GM20000 (cell line): Measurements from ENCODE around the gene TPI1.

Experiments
- DNase-seq: peaks from one replicate; pipeline ENCODE4 v3.0.0; 2012; ENCODE audit warnings: low spot score
- CTCF ChIP-seq: IDR thresholded peaks from 2 replicates; pipeline ENCODE4 v1.5.1; 2012; ENCODE audit warnings: mild to moderate bottlenecking, control low read depth; ENCODE audit errors: extremely low read depth, missing control alignments

The TPI1 gene

GRCh38 chr12:6851153-6851920 is 16.0 kb upstream of the TPI1 start, which contains the start of gene CDCA3:
Gene CDCA3 (minus strand): TSS chr12:6851286. CDS start chr12:6850952, 334 bp downstream.
- TF ChIP-seq CTCF = no peak

DNA sequence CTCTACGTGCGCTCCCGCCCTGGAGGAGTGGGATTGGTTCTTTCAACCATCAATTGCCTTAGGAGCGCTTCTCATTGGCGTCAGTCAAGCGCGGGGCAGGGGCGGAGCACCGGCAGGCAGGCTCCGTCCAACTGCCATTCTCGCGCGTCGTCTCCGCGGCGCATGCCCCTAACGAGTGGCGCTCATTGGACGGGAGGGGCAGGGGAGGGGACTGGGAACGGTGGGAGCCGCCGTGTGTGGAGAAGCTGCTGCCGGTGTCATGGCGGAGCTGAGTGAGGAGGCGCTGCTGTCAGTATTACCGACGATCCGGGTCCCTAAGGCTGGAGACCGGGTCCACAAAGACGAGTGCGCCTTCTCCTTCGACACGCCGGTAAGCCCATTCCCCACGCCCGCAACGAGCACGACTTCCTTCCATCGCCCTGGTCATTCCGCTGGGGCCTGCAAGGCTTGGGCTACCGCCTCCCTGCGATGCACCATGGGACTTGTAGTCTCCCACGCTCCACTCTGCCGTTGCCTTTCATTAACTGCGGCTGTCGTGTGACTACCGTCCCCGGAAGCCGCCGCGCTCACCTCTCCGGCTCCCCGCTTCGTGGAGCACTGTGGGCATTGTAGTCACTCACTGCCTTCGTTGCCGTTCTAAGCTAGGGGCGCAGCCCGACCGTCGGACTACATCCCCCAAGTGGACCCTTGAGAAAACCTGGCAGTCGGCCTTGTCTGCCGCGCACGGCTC is 15.2 kb upstream of the TPI1 start, which contains the start of gene USP5:
Gene USP5, plus strand, starts transcription at position 230 of the 730 bp plus-strand sequence. Its CDS starts 30 bp downstream, at position 260.
- TF ChIP-seq CTCF = no peak
- DNase-seq = peak; percentile 93

More at GRCh38 chr12:6851153-6851920, 16.0 kb upstream of the TPI1 start, which contains the start of gene CDCA3:
- DNase-seq = peak; percentile 99

- TF ChIP-seq CTCF = no peak
Observed at GRCh38 chr12:6852651-6853354, 14.5 kb upstream of the TPI1 start.

GRCh38 chr12:6853626-6854025 is 13.7 kb upstream of the TPI1 start:
- no peak for TF ChIP-seq CTCF
- DNase-seq = no peak

More at GRCh38 chr12:6852651-6853354, 14.5 kb upstream of the TPI1 start:
- no peak for DNase-seq

DNA sequence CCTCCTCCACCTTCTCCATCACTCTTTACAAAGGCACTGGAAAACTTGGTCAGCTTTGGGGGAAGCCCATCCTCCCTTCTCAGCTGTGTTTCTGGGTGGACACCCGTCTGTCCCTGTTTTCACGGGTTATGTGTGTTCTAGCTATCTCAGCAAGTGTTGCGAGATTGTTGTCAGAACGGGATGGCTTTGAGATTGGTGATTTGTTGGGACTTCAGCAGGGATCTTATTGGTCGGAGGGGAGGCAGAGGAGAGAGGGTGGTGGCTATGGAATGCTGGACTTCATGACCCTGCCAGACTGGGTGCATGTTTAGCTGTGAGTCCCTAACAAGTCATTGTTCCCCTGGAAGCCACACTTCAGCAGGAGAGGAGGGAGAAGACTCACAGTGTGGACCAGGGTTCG is 13.3 kb upstream of the TPI1 start:
- no peak for TF ChIP-seq CTCF
- no peak for DNase-seq

DNA sequence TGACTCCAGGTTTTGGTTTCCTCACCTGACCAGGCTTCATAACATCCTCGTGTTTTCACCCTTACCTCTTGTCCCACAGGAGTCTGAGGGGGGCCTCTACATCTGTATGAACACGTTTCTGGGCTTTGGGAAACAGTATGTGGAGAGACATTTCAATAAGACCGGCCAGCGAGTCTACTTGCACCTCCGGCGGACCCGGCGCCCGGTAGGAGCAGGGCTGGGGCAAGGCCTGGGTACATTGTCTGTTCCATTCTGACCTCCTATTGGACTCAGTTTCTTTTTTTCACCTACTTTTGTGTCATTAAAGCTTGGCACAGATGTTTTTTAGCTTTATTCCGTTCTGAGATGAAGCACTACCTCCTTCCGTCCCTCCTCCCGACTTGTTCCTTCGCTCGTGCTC is 12.0 kb upstream of the TPI1 start:
- DNase-seq = no peak
- TF ChIP-seq CTCF = no peak
